K562 (cell line): ENCODE measurements around the gene IL4I1. TPM values are rescaled to one million over a fixed set of nuclear protein-coding genes. Genes with fewer than 3 reads are reported as not detected.
A peak's percentile ranks its signal among the peaks of the same experiment; 100 is the strongest.

Experiments used
- SAFB ChIP-seq: fragments of 200-400 bp; formaldehyde crosslinking; IDR thresholded peaks from 2 replicates; pipeline ENCODE4 v1.6.1; 2017; ENCODE audit warnings: low read depth, low read length, borderline replicate concordance
- SMARCA4 ChIP-seq: fragments of 450-650 bp; IDR thresholded peaks from 2 replicates; pipeline ENCODE4 v1.6.1; 2016
- YY1 ChIP-seq, 3 experiments: IDR thresholded peaks; 2 replicates each; pipeline ENCODE4 v1.6.1; 2011; ENCODE audit warnings: low read length in 2 of 3, mild to moderate bottlenecking in 2 of 3, moderate library complexity in 2 of 3, borderline replicate concordance in 1 of 3, control low read depth in 1 of 3, low read depth in 1 of 3; ENCODE audit not compliant: insufficient read depth in 3 of 3, insufficient replicate concordance in 2 of 3, control insufficient read depth in 1 of 3, insufficient read length in 1 of 3; ENCODE audit errors: extremely low read depth in 1 of 3
- ZNF263 ChIP-seq: sonication (generic); formaldehyde crosslinking; IDR thresholded peaks from 2 replicates; pipeline ENCODE4 v1.8.0; 2022; ENCODE audit warnings: mild to moderate bottlenecking, missing genetic modification reagents, borderline replicate concordance
- ZNF384 ChIP-seq: IDR thresholded peaks from 2 replicates; pipeline ENCODE4 v1.6.1; 2012; ENCODE audit warnings: low read depth, low read length, improper control_type of control experiment
- ZNF780A ChIP-seq: fragments of 250-450 bp; sonication (Bioruptor Pico); IDR thresholded peaks from 2 replicates; pipeline ENCODE4 v1.5.0; 2021; ENCODE audit warnings: mild to moderate bottlenecking
- polyA plus RNA-seq, 8 experiments: library from polyadenylated mRNA; depleted of rRNA in 4 of 8; stranded (reverse) in 5 of 8; unstranded in 3 of 8; fragments of >200 nt; fragmentation: Nextera tagmentation in 2 of 8; fragmentation: Illumina TruSeq in 1 of 8; extraction: Ambion mirVana in 2 of 8; extraction: Trizol in 1 of 8; gene quantifications; 2 replicates each; pipeline versions ENCODE4 v1.2.1 to v1.2.3, GENCODE V29; 2011 to 2014; ENCODE audit warnings: inconsistent platforms in 1 of 8, missing spikeins in 1 of 8
- total RNA-seq, 7 experiments: library from RNA; depleted of rRNA in 6 of 7; stranded (reverse); fragments of >200 nt in 6 of 7; fragmentation: Illumina TruSeq in 2 of 7; extraction: Trizol in 2 of 7; gene quantifications; 2 replicates each; pipeline versions ENCODE4 v1.2.1 to v1.2.3, GENCODE V29; 2011 to 2021; ENCODE audit warnings: low replicate concordance in 1 of 7
- TF ChIP-seq, protein P1 (sequence below), 2 experiments: fragments of 450-650 bp; IDR thresholded peaks; 2 replicates each; pipeline ENCODE4 v1.6.1; 2016; ENCODE audit warnings: mild to moderate bottlenecking in 2 of 2, borderline replicate concordance in 1 of 2, low read depth in 1 of 2, moderate library complexity in 1 of 2
- TF ChIP-seq, protein P2 (sequence below): fragments of 250-450 bp; sonication (Bioruptor Pico); IDR thresholded peaks from 2 replicates; pipeline ENCODE4 v1.5.0; 2021
- TF ChIP-seq, protein P3 (sequence below): sonication (generic); formaldehyde crosslinking; IDR thresholded peaks from 2 replicates; pipeline ENCODE4 v1.8.1; 2023; ENCODE audit warnings: mild to moderate bottlenecking, missing genetic modification reagents, moderate library complexity
- TF ChIP-seq, protein P4 (sequence below): sonication (generic); formaldehyde crosslinking; IDR thresholded peaks from 2 replicates; pipeline ENCODE4 v1.8.1; 2023; ENCODE audit warnings: mild to moderate bottlenecking, missing genetic modification reagents
- TF ChIP-seq, protein P5 (sequence below): fragments of 450-650 bp; conservative IDR thresholded peaks from 2 replicates; pipeline ENCODE4 v1.6.1; 2016; ENCODE audit warnings: missing genetic modification characterization, low read depth, mild to moderate bottlenecking, control low read depth, missing compliant biosample characterization

The IL4I1 gene
- total and polyA plus RNA-seq, 9 of the 15 experiments (the other 6 are each of a cell fraction or from before 2014, with no cell fraction given), result 0.06 to 0.95 (median 0.43) TPM; not detected in 2

DNA sequence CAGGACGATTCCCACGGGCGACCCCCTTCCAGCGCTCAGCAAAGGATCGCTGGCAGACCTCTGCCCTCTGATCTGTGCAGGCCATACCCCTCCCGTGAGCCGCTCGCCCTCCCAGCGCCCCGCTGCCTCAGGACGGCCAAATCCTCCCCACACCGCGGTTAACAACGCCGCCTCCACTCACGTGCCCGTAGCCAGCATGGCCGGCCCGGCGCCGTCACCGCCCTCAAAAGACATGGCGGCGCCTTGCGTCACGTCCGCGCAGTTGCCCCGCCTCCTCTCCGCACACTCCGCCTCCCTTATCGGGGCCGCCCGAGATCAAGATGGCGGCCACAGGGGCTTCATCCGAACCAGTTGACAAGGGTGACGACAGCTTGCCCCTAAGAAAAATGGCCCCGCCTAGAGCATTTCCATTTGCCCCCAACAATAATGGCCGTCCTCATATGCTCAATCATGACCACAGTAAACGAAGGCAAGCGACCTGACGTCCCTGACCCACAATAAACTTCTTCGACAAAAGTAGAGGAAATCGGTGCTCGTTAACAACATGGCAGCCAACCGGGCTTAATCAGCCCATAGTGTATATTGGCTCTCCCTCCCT, 20.2 kb downstream of the IL4I1 start (continued):
- TF ChIP-seq, protein P1, sequence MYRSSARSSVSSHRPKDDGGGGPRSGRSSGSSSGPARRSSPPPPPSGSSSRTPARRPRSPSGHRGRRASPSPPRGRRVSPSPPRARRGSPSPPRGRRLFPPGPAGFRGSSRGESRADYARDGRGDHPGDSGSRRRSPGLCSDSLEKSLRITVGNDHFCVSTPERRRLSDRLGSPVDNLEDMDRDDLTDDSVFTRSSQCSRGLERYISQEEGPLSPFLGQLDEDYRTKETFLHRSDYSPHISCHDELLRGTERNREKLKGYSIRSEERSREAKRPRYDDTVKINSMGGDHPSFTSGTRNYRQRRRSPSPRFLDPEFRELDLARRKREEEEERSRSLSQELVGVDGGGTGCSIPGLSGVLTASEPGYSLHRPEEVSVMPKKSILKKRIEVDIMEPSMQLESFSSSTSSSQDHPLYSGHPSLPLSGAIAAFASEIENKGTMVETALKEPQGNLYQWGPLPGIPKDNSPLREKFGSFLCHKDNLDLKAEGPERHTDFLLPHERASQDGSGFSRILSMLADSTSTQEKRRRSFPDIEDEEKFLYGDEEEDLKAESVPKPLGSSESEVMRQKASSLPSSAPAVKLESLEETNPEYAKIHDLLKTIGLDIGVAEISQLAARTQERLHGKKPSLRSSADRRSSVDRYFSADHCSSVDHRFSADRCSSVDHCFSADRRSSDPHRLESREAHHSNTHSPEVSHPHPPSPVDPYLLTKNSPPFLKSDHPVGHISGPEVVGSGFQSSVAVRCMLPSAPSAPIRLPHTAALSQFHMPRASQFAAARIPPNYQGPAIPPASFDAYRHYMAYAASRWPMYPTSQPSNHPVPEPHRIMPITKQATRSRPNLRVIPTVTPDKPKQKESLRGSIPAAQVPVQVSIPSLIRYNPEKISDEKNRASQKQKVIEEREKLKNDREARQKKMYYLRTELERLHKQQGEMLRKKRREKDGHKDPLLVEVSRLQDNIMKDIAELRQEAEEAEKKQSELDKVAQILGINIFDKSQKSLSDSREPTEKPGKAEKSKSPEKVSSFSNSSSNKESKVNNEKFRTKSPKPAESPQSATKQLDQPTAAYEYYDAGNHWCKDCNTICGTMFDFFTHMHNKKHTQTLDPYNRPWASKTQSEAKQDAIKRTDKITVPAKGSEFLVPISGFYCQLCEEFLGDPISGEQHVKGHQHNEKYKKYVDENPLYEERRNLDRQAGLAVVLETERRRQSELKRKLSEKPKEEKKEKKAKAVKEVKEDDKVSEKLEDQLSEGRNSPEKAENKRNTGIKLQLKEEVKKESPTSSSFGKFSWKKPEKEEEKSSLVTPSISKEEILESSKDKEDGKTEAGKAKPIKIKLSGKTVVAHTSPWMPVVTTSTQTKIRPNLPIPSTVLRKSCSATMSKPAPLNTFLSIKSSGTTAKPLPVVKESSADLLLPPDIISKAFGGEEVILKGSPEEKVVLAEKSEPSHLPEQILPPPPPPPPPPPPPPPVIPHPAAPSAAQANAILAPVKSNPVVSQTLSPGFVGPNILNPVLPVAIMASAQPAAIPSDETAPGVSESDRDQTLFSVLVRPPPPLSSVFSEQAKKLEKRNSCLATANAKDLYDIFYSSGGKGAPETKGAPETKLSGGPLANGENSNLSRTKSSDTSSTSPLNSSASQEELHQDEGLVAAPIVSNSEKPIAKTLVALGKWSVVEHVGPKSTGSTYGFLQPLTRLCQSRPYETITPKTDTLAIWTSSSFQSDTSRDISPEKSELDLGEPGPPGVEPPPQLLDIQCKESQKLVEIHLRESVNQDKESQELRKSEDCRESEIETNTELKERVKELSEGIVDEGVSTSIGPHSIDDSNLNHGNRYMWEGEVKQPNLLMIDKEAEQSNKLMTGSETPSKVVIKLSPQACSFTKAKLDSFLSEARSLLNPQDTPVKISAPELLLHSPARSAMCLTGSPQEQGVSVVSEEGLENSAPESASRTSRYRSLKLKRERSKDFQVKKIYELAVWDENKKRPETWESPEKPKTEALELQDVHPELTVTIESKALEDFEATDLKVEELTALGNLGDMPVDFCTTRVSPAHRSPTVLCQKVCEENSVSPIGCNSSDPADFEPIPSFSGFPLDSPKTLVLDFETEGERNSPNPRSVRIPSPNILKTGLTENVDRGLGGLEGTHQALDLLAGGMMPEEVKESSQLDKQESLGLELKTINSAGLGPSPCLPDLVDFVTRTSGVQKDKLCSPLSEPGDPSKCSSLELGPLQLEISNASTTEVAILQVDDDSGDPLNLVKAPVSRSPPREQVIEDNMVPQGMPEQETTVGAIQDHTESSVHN (IDR thresholded peaks at IDR 0.05; ENCODE audit: borderline replicate concordance in 1 of 2, low read depth in 1 of 2), result no peak
- TF ChIP-seq, protein P2, sequence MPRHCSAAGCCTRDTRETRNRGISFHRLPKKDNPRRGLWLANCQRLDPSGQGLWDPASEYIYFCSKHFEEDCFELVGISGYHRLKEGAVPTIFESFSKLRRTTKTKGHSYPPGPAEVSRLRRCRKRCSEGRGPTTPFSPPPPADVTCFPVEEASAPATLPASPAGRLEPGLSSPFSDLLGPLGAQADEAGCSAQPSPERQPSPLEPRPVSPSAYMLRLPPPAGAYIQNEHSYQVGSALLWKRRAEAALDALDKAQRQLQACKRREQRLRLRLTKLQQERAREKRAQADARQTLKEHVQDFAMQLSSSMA, result no peak
- TF ChIP-seq, protein P3, sequence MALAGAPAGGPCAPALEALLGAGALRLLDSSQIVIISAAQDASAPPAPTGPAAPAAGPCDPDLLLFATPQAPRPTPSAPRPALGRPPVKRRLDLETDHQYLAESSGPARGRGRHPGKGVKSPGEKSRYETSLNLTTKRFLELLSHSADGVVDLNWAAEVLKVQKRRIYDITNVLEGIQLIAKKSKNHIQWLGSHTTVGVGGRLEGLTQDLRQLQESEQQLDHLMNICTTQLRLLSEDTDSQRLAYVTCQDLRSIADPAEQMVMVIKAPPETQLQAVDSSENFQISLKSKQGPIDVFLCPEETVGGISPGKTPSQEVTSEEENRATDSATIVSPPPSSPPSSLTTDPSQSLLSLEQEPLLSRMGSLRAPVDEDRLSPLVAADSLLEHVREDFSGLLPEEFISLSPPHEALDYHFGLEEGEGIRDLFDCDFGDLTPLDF (CRISPR knock-in tag), result 0 out of 2 replicates have a peak, but pooled peaks have one; percentile 72
- TF ChIP-seq ZNF780A (CRISPR knock-in tag) (no peak), SAFB (no peak), SMARCA4 (no peak), ZNF263 (CRISPR knock-in tag) (no peak), YY1 (IDR thresholded peaks at IDR 0.05; ENCODE audit: borderline replicate concordance in 1 of 3, control insufficient read depth in 1 of 3, extremely low read depth in 1 of 3, insufficient read depth in 3 of 3, insufficient read length in 1 of 3, insufficient replicate concordance in 2 of 3, low read depth in 1 of 3, low read length in 2 of 3) (peak; percentile 99 to 100 (median 99)), ZNF384 (no peak)
- TF ChIP-seq, protein P4, sequence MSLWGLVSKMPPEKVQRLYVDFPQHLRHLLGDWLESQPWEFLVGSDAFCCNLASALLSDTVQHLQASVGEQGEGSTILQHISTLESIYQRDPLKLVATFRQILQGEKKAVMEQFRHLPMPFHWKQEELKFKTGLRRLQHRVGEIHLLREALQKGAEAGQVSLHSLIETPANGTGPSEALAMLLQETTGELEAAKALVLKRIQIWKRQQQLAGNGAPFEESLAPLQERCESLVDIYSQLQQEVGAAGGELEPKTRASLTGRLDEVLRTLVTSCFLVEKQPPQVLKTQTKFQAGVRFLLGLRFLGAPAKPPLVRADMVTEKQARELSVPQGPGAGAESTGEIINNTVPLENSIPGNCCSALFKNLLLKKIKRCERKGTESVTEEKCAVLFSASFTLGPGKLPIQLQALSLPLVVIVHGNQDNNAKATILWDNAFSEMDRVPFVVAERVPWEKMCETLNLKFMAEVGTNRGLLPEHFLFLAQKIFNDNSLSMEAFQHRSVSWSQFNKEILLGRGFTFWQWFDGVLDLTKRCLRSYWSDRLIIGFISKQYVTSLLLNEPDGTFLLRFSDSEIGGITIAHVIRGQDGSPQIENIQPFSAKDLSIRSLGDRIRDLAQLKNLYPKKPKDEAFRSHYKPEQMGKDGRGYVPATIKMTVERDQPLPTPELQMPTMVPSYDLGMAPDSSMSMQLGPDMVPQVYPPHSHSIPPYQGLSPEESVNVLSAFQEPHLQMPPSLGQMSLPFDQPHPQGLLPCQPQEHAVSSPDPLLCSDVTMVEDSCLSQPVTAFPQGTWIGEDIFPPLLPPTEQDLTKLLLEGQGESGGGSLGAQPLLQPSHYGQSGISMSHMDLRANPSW (CRISPR knock-in tag), result no peak
- TF ChIP-seq, protein P5, sequence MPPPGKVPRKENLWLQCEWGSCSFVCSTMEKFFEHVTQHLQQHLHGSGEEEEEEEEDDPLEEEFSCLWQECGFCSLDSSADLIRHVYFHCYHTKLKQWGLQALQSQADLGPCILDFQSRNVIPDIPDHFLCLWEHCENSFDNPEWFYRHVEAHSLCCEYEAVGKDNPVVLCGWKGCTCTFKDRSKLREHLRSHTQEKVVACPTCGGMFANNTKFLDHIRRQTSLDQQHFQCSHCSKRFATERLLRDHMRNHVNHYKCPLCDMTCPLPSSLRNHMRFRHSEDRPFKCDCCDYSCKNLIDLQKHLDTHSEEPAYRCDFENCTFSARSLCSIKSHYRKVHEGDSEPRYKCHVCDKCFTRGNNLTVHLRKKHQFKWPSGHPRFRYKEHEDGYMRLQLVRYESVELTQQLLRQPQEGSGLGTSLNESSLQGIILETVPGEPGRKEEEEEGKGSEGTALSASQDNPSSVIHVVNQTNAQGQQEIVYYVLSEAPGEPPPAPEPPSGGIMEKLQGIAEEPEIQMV (tag), result no peak
